Measurements from ENCODE around the gene PCSK4. TPM values are rescaled to one million over a fixed set of nuclear protein-coding genes. Genes with fewer than 3 reads are reported as not detected.

PCSK4 gene
- total RNA-seq, 1 experiment from 2014 or later: 9.1 TPM

GRCh38 chr19:1434577-1435060, 55.5 kb downstream of the PCSK4 start:
- Mint-ChIP-seq H3K9me3 (no peaks in the 10 kb centered on the region), H3K27me3 (ENCODE audit: low read depth) (no peaks in the 10 kb centered on the region; the same call in 1 of the 2 replicates), H3K4me1 (peaks cover 0 to 7% of the 10 kb centered on the region in 2 experiments), H3K36me3 (ENCODE audit: insufficient read depth in 1 of 3, low read depth in 3 of 3) (peaks cover 19 to 57% (median 42%) of the 10 kb centered on the region in 3 experiments; a peak in 6 of 7 replicates), H3K27ac (no peak overlapping the region), H3K4me3 (no peak overlapping the region)
- Histone ChIP-seq H3K18ac (ENCODE audit: insufficient read length, low read depth, low read length) (no peak overlapping the region), H3K79me2 (ENCODE audit: insufficient read depth, low read length) (peaks cover 11% of the 10 kb centered on the region; the same call in 1 of the 2 replicates), H3K79me1 (ENCODE audit: insufficient read depth, low read depth, low read length, poor library complexity, severe bottlenecking) (peaks cover 4% of the 10 kb centered on the region), H3K23me2 (ENCODE audit: insufficient read length, low read depth, low read length, poor library complexity, severe bottlenecking) (peaks cover 5% of the 10 kb centered on the region), H3K27me3 (ENCODE audit: insufficient read depth, low read length) (no peaks in the 10 kb centered on the region), H3K4me1 (ENCODE audit: insufficient read depth, low read length) (no peaks in the 10 kb centered on the region), H3K4me2 (ENCODE audit: insufficient read depth, insufficient read length, low read length) (no peak overlapping the region), H3K27ac (ENCODE audit: insufficient read length, low read depth, low read length) (no peak overlapping the region), H2BK120ac (ENCODE audit: low read depth, low read length, poor library complexity, severe bottlenecking) (no peak overlapping the region), H2BK12ac (ENCODE audit: insufficient read length, low read depth, low read length) (no peak overlapping the region), H3K9me3 (ENCODE audit: control insufficient read depth, low read depth, low read length) (no peaks in the 10 kb centered on the region), H2AK5ac (ENCODE audit: insufficient read length, low read length) (no peak overlapping the region), H4K5ac (ENCODE audit: insufficient read length, low read depth, low read length) (no peak overlapping the region), H2BK5ac (ENCODE audit: insufficient read length, low read length) (no peak overlapping the region), H3K14ac (ENCODE audit: insufficient read depth, low read length) (no peak overlapping the region), H4K20me1 (ENCODE audit: control insufficient read depth, insufficient read depth, insufficient read length) (no peaks in the 10 kb centered on the region), H4K8ac (replicated peaks; ENCODE audit: insufficient read length, low read depth, low read length) (no peak overlapping the region), H3T11ph (ENCODE audit: low read length) (no peak overlapping the region), H2BK20ac (ENCODE audit: low read depth, low read length, poor library complexity, severe bottlenecking) (no peak overlapping the region), H3K23ac (ENCODE audit: insufficient read length, low read depth, low read length) (no peak overlapping the region), H3K56ac (ENCODE audit: insufficient read length, low read depth, low read length) (no peak overlapping the region), H3K4ac (ENCODE audit: low read depth, low read length) (no peak overlapping the region), H2AFZ (ENCODE audit: low read length) (no peak overlapping the region), H3K9ac (ENCODE audit: extremely low read depth, insufficient read length, low read length) (no peak overlapping the region), H2BK15ac (ENCODE audit: low read depth, low read length) (no peak overlapping the region), H4K91ac (ENCODE audit: insufficient read length, low read depth, low read length) (no peak overlapping the region)
- WGBS (ENCODE audit: extremely low coverage, insufficient read length, low lambda C conversion rate): no CpG with 5 or more reads among the region's 39 CpGs
- no peak for TF ChIP-seq CTCF (conservative IDR thresholded peaks at IDR 0.05)
- no peak for DNase-seq
